COLO829 (cell line): ENCODE measurements around the gene CANT1.
"Not testable (repeated sequence)": the region's sequence is repeated elsewhere in the genome, so short reads cannot be mapped to it uniquely, and the experiment has no call there.

Experiments
- DNase-seq: peaks from one replicate; pipeline ENCODE4 v3.0.0; 2012; ENCODE audit warnings: low spot score

CANT1 gene

DNA sequence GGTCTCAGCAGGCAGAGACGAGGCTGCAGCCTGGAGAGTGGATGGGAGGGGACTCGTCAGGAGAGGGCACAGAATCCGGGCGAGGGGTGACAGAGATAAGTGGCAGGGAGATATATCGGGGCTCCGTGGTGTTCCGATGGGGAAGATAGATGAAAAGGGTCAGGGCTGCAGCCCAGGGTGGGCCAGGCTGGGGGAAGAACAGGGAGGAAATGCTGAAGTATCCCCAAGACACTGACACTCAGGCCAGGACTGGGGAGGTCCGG lies 32.0 kb downstream of the CANT1 start:
- no peak for DNase-seq

GRCh38 chr17:78976907-78977680 lies 32.5 kb downstream of the CANT1 start:
- no peak for DNase-seq

DNA sequence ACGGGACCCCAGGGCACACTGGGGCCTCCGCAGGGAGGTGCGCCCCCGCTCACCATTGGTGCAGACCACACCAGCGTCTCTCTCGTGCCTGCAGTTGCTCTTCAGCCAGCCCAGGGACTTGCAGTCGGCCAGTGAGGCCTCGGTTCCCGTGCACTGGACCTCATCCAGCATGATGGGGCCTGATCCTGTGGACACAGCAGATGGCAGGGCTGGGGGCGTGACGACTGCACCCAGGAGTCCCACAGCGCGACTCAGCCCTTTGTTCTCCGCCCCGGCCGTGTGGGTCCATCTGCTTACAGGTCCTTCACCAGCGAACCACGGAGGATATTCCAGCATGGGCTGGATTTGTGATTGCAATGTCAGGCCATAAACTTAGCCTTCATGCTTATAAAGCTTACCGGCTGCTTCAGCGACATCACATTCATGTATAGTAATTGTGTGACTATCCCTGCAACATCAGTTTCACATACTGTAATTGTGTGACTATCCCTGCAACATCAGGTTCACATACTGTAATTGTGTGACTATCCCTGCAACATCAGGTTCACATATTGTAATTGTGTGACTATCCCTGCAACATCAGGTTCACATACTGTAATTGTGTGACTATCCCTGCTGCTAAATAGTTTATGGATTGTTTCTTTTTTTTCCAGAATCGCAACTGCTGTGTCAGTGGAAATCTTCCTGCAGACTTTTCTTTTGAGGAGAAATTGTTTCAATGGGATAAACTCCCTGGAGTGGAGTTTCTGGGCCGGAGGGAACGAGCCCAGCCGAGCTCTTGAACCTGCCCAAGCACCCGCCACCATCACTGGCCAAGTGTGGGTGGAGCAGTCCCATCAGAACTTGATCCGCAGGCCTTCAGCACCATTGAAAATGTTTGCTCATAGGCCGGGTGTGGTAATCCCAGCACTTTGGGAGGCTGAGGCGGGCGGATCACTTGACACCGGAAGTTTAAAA lies 34.7 kb downstream of the CANT1 start:
- no peak for DNase-seq

DNA sequence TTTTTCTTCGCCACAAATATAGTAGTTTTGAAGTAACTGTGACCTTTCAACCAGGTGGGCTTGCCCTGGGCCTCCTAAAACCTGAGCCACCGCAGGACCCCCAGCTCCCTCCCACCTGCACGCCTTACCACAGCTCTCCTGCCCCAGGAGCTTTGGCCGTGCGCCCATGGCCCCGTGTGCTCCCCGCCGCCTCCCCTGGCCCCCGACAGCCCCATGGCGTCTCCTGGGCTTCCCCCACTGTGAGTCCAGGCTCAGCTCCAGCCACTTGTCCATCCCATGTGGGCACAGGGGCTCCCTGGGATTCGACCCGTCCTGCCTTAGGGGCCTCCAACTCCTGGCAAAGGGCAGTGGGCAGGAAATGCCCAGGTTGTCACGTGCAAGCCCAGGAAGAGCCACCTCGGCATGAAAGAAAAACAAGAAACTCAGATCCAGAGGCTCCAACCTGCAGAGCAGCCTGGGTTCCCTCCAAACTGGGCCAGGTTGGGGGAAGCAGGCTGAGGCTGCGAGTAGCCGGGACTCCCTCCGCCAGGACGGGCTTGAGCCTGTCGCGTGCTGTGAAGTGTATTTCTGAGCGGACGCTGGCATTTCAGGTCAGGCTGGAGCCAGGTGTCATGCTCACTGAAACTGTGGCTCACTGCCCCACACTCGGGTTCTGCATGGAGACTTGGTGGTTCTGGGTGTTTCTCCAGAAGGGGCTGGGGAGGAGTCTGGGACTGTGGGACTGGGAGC lies 35.6 kb downstream of the CANT1 start:
- DNase-seq: no peak

DNA sequence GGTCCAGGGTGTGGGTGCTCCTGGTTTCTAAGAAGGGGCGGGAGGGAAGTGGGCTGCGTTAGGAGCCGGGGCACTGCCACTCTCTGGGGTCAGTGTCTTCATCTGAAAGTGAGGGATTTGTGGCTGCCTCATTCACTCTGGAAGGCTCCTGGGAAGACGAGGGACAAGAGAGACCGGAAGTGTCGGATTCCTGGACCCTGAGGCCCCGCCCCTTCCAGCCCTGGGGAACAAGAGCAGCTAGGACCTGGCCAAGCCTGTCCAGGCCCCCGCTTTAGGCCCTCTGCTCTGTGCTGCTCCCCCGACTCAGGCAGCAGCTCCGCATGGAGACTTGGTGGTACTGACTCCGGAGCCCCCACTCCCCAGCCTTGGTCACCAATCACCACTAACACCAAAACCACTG lies 36.4 kb downstream of the CANT1 start:
- no peak for DNase-seq

DNA sequence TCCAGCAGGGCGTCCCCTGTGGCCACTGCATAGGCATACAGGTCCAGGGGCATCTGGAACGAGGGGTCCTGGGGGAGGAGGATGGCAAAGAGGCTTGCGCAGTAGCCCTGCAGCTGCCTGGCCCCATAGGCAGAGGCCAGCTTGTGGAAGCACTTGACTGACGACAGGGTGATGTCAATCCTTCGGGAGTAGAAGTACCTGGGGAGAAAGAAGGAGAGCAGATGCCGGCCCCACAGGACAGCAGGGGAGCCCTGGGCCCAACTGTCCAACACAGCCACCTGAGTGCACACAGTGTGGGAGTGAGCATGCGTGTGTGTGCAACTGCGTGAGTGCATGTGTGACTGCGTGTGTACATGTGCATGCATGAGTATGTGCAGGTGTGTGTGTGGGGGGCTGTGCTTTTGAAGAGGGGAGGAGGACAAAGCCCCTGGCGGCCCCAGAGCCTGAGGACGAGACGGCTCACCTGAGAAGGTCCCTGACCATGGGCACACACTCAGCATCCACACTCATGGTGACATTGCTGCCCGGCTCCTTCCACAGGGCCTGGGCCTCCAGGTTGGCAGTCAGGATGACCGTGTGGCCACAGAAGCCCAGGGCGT lies 37.0 kb downstream of the CANT1 start:
- DNase-seq: no peak

DNA sequence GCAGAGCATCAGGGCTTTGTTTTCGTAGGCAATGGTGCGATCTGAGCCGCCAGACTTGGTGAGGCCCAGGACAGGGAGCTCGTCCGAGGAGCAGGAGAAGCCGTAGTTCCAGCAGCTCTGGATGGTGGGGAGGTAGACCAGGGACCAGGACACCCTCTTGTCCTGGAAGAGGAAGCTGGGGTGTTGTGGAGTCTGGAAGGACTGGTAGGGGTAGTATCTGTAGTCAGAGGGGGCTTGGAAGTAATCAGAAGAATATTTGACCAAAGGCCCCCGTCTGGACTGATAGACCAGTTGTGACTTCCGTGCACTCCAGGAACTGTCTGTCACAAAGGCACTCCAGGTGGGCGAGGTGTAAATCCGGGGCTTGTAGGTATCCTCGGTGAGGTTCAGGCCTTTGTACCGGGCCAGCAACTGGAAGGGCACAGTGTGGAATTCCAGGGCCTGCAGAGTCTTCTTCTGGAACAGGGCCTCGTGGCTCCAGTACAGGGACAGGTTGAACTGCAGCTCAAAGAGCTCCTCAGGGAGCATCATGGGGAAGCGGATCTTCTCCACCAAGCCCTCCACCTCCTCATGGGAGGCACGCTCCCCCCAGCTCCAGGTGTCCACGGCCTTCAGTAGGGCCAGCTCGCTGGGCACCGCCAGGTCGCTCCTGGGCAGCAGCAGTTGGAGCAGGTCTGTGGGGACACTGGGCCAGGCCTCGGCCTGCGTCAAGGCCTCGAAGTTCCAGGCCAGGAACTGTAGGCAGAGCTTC lies 37.6 kb downstream of the CANT1 start:
- DNase-seq: no peak

- DNase-seq: peak; percentile 51
Measured at GRCh38 chr17:78970834-78971755, 38.5 kb downstream of the CANT1 start.

- no peak for DNase-seq
Measured at GRCh38 chr17:78969865-78970264, 39.7 kb downstream of the CANT1 start.

DNA sequence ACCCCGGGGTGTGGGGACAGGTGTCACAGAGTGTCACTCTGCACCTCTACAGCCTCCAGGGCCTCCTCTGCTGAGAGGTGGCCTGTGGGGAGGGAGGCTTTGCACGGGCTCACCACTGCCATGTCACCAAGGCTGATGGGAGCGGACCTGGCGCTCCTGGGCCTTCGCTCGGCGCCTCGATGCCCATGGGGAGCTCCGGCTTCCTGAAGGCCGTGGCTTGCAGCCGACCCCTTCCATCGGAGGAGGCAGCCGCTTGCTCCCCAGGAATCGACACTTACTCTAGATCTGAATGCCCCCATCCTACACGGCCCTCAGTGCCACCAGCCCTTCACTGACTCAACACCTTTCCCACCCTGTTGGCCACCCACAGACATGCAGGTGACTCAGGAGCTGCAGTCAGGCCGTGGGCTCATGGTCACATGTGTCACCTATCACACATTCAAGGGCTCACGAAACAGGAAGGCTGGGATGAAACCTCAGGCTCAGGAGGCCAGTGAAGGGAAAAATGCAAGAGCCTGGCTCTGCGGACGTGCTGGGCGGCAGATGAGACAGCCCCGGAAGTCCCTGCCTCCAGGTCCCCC lies 41.7 kb downstream of the CANT1 start:
- no peak for DNase-seq

GRCh38 chr17:78966910-78967600 lies 42.5 kb downstream of the CANT1 start:
- no peak for DNase-seq

DNA sequence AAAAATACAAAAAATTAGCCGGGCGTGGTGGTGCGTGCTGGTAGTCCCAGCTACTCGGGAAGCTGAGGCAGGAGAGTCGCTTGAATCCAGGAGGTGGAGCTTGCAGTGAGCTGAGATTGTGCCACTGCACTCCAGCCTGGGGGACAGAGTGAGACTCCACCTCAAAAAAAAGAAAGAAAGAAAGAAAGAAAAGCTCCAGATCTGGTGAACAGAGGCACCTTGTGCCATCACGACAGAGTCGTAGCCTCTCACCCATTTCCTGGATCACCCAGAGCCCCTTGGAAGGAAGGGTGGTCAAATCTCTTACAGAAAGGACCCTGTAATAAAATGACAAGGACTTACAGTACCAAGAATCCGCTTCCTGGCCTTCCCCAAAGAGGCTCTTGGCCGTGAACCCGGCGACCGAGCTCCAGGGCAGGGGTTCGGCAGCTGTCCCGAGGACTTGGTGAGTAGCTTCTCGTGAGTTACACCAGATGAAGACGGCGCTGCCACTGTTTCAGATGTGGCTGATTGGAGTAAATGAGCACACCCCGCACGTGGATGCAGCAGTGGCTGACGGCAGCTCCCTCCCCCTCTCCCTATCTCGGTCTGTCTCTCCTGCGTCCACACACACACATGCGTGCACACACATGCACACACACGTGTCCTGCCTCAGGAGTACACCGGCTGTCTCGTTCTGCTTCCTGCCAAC lies 43.3 kb downstream of the CANT1 start:
- no peak for DNase-seq

- no peak for DNase-seq
Measured at GRCh38 chr17:78965491-78965924, 44.1 kb downstream of the CANT1 start.

- no peak for DNase-seq
Measured at GRCh38 chr17:78963378-78963777, 46.2 kb downstream of the CANT1 start.

GRCh38 chr17:78962984-78963348 lies 46.6 kb downstream of the CANT1 start:
- not testable (repeated sequence) for DNase-seq

GRCh38 chr17:78962345-78962983 lies 47.1 kb downstream of the CANT1 start:
- DNase-seq: no peak

- no peak for DNase-seq
Measured at GRCh38 chr17:78961571-78961970, 48.0 kb downstream of the CANT1 start.

GRCh38 chr17:78960928-78961327 lies 48.6 kb downstream of the CANT1 start:
- DNase-seq: no peak
